Medulla oblongata (tissue), 1 donor: ENCODE measurements around the gene TMEM81.
A peak's percentile ranks its signal among the peaks of the same experiment; 100 is the strongest.

Experiments used
- DNase-seq: peaks from one replicate; pipeline ENCODE4 v3.0.0-alpha.2; 2015; ENCODE audit errors: extremely low spot score

Gene TMEM81

GRCh38 chr1:205058853-205059252 lies 25.4 kb downstream of the TMEM81 start:
- no peak for DNase-seq

- DNase-seq = no peak
Measured at GRCh38 chr1:205057808-205058575, 26.3 kb downstream of the TMEM81 start.

DNA sequence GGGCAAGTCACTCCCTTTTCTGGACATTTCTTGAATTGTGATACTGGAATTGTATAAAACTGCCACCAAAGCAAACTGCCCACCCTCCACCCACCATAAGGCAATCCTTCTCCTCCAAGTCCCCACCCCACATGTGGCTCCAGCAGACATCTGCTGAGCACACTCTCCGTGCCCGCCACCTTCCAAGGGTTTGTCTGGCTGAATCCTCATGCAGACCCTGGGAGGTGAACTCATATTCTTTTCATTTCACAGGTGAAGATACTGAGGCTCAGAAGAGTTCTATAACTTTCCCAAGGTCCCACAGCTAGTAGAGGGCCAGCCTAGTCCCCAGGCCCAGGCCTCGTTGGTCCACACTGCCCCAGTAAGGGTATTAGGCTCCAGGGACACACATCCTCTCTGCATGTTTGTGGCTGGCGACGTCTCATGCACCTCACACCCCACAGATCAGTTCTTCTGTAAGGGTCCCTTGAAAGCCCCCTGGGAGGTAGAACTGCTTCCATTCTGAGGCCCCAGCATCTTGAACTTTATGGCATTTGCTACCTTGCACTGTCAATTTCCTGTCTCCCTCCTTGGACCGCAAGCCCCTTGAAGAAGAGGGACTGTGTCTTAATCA lies 27.2 kb downstream of the TMEM81 start:
- DNase-seq = no peak

GRCh38 chr1:205056188-205056611 lies 28.1 kb downstream of the TMEM81 start:
- DNase-seq = no peak

GRCh38 chr1:205054013-205054412 lies 30.2 kb downstream of the TMEM81 start:
- DNase-seq = no peak

GRCh38 chr1:205053296-205053695 lies 31.0 kb downstream of the TMEM81 start:
- DNase-seq = no peak

GRCh38 chr1:205052690-205053089 lies 31.6 kb downstream of the TMEM81 start:
- DNase-seq = no peak

DNA sequence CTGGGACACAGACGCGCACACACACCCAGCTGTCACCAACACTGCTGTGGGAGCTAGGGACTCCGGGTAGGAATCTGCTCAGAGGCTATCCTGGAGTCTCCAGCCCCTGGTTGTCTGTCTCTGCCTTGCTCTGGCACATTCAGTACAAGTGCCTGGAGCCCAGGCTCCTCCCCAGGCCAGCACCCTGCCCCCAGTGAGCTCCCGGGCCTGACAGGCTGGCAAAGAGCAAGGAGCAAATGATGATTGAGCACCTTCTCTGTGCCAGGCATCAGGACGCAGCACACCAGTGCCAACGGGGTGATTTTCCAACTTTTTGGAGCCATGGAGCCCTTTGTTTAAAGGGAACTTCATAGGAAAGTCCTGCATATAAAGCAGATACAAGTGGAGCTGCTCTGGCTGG lies 34.8 kb downstream of the TMEM81 start:
- peak; percentile 73 for DNase-seq

GRCh38 chr1:205048382-205048781 lies 35.9 kb downstream of the TMEM81 start:
- peak; percentile 93 for DNase-seq

- peak; percentile 65 for DNase-seq
Measured at GRCh38 chr1:205047764-205048231, 36.5 kb downstream of the TMEM81 start.

DNA sequence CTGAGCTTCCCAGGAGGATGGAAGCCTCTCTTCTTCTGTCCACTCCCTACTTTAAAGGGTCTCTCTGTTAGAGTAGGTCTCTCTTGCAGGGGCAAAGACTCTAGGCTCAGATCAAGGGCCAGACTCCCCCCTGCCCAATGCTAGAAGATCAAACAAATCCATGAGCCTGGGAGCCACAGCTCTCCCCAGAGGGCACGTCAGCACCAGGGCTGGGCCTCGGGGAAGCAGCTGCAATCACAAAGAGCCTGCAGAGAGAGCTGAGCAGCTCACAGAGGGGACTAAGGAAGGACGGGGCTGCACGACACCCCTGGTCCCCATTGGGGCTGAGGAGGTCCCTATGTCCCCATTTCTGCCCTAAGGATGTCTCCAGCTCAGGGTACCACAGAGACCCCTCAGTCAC lies 37.4 kb downstream of the TMEM81 start:
- DNase-seq = peak; percentile 70

DNA sequence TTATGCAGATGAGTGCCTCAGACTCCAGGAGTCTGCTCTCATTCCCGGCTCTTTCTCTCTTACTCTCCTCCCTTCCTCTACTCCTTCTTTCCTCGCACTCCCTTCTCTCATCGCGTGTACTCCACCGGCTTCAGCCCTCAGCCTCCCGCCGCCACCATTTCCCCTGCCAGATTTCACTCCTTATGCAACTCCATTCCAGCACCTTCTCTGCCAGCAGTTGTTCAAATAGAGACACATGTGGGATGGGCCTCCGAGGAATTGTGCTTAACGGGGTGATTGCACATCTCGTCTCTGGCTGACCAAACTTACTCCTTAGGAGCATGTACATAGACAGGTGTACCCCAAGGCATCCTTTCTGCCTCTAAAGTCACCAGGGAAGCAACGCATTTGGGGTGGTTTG lies 39.1 kb downstream of the TMEM81 start:
- DNase-seq = no peak

- no peak for DNase-seq
Measured at GRCh38 chr1:205044741-205045140, 39.5 kb downstream of the TMEM81 start.

DNA sequence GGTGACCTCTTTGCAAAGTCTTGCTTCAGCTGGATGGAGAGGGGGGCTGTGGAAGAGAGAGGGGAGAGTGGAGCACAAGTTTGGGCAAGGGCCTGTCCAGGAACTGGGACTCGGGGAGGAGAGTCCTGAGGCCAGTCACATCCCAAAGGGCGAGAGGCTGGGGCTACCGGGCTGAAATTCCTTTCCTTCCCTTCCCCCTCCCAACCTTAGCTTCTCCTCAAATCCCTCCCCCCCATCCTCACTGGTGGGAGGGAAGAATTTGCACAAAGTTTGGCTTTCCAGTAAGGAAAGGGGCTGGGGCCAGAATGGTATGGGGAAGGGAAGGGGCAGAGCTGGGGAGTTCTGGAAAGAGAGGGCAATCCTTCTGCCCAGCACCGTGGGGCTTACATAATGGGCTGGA lies 40.4 kb downstream of the TMEM81 start:
- no peak for DNase-seq

- peak; percentile 84 for DNase-seq
Measured at GRCh38 chr1:205042911-205043806, 41.1 kb downstream of the TMEM81 start, which contains the start of gene CNTN2. TSS of gene CNTN2 (plus strand) at chr1:205043212. CDS start at chr1:205053186, 9,974 bp downstream.

DNA sequence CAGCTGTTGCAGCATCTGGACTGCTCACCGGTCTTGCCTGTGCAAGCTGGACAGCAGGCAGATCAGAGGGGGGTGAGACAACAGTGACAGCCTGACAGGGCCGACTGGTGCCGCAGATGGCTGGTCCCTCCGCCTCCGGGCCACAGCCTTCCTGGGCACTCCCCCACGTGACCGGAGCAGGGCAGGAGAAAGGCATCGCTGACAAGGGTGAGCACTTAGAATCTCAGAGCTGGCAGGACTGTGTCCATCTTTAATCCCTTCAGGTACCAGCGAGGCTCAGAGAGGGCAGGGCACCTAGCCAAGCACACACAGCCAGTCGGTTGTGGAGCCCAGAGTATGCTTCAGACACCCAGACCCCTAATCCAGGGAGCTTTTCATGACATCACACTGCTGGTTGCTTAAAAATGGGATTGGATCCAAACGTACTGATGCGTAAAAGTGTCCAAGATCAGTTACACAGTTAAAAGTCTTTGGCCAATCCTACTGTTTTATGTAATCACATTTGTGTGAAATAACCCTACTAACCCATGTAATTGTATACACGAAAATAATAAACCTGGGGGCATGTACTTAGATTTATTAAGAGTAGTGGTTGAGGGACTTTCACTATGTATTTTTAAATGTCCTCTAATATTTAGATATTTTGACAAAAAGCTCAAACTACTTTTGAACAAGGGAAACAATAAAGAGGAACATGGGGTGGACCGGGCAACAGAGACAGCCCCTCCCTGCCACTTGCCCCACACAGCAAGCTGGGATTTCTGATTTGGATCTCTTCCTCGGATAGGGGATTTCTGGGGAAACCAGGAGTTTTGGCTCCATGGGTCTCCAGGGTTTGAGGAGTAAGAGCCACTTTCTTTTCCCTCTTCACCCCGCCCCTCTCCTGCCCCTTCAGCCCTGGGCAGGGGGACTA lies 42.0 kb downstream of the TMEM81 start:
- peak; percentile 60 for DNase-seq

- DNase-seq = peak; percentile 14
Measured at GRCh38 chr1:205041001-205041715, 43.1 kb downstream of the TMEM81 start.

DNA sequence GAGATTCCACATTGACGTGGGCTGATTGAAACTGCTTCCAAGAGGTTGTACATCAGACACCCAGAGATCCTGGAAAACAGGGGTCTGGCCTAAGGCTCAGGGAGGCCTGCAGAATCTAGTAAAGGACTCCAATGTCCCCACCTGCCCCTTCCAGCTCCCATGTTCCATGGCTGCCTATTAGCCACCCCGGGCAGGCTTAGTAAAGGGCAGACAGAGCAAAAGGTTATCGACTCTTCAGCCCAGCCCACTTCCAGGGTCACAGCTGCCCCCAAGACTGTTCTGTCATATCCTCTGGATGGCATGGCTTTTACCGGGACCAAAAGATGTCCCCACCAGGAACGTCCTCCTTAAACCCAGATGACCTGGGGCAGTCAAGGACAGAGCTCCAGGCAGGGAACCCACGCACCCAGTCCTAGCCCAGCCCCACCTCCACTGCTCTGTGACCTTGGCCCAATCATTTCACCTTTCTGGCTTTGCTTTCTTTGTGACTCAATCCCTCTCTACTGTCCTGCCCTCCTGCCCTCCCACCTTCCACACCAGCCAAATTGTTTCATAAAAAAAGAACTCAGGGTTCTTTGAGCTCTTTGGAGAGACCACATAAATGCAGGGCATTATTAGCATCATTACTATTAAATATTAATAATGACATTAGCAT lies 46.0 kb downstream of the TMEM81 start:
- no peak for DNase-seq

DNA sequence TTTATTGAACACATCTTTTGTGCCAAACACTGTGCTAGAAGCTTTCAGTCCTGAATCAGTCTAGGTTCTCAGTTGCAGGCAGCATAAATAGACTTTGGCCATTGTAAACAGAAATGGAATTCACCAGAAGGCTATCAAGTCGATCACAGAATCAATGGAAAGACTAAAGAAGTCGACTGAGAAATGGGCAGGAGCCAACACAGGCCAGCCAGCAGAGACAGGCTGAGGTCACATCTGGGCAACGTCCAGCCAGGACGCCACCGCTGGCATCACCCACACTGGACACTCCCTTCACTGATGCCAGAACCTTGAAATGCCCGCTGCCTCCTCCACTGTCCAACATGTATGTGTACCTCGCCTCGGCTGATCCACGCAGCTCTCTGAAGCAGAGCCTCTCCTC lies 46.7 kb downstream of the TMEM81 start:
- peak; percentile 41 for DNase-seq
